Sigmoid colon (tissue), 7 donors: ENCODE data around the gene SMIM35. TPM values are rescaled to one million over a fixed set of nuclear protein-coding genes. Genes with fewer than 3 reads are reported as not detected.

Experiments used
- DNase-seq: peaks from one replicate; pipeline ENCODE4 v3.0.0-alpha.2; 2019
- H3K27ac ChIP-seq, 4 donors: fragments of 200-600 bp; sonication (generic); one replicate each; pipeline ENCODE4 v1.5.1; 2016 to 2019; ENCODE audit warnings: mild to moderate bottlenecking in 1 of 4
- H3K27me3 ChIP-seq, 3 donors: fragments of 200-600 bp; sonication (generic); one replicate each; pipeline ENCODE4 v1.5.1; 2019; ENCODE audit warnings: mild to moderate bottlenecking in 1 of 3
- H3K36me3 ChIP-seq, 4 donors: fragments of 200-600 bp; sonication (generic); one replicate each; pipeline ENCODE4 v1.5.1; 2016 to 2019
- H3K4me1 ChIP-seq, 4 donors: fragments of 200-600 bp; sonication (generic); one replicate each; pipeline ENCODE4 v1.5.1; 2017 to 2019
- H3K4me3 ChIP-seq, 4 donors: fragments of 200-600 bp; sonication (generic); one replicate each; pipeline ENCODE4 v1.5.1; 2017 to 2019; ENCODE audit warnings: mild to moderate bottlenecking in 2 of 4, moderate library complexity in 1 of 4
- H3K9me3 ChIP-seq, 4 donors: fragments of 200-600 bp in 3 of 4; sonication (generic) in 3 of 4; one replicate each; pipeline versions ENCODE4 v1.5.1 to v1.6.1; 2013 to 2019
- CTCF ChIP-seq, 4 experiments: fragments of 450-650 bp in 3 of 4; fragments of 200-600 bp in 1 of 4; IDR thresholded peaks; one replicate each; pipeline ENCODE4 v1.5.1; 2016 to 2019; ENCODE audit warnings: antibody characterized with exemption in 4 of 4, mild to moderate bottlenecking in 3 of 4, moderate library complexity in 2 of 4
- EP300 ChIP-seq, 4 donors: sonication (generic); formaldehyde crosslinking; IDR thresholded peaks; one replicate each; pipeline ENCODE4 v1.6.1; 2017; ENCODE audit warnings: antibody characterized with exemption in 4 of 4
- POLR2A ChIP-seq, 2 donors: fragments of 450-650 bp; IDR thresholded peaks; one replicate each; pipeline ENCODE4 v1.6.1; 2016; ENCODE audit warnings: antibody characterized with exemption in 2 of 2, mild to moderate bottlenecking in 2 of 2, moderate library complexity in 2 of 2
- POLR2AphosphoS5 ChIP-seq, 4 donors: sonication (generic); formaldehyde crosslinking; IDR thresholded peaks; one replicate each; pipeline ENCODE4 v1.6.1; 2017; ENCODE audit warnings: antibody characterized with exemption in 4 of 4
- WGBS, 2 donors: extraction: QIAGEN DNeasy Blood & Tissue Kit; methylation state at CpG; one replicate each; pipeline ENCODE4 v1.1.7; 2013; 5-methylcytosine and 5-hydroxymethylcytosine counted together
- intact Hi-C: fragments of 100-400 bp; cut with DNase I; formaldehyde crosslinking; loops from one replicate; pipeline ENCODE4 v1.15.1; 2023
- polyA plus RNA-seq, 3 donors: library from polyadenylated mRNA; stranded (reverse); fragments of 200-250 nt; gene quantifications; one replicate each; pipeline ENCODE4 v1.2.3, GENCODE V29; 2013
- total RNA-seq, 4 donors: library from RNA; depleted of rRNA; stranded (reverse); fragments of >200 nt; gene quantifications; one replicate each; pipeline ENCODE4 v1.1.0, GENCODE V29; 2016
- donor health status: healthy with polysubstance abuse.
- donor health status: Bipolar disorder and iron deficiency.
- donor health status: healthy.

SMIM35 gene
- total and polyA plus RNA-seq, 7 donors: 0.28 TPM; not detected in 6

GRCh38 chr11:118042141-118042540 is 44.6 kb downstream of the SMIM35 start:
- no peaks in the 10 kb centered on the region for H3K36me3 ChIP-seq
- H3K4me1 ChIP-seq: no peaks in the 10 kb centered on the region
- H3K4me3 ChIP-seq: no peak overlapping the region
- H3K27ac ChIP-seq: no peak overlapping the region
- H3K27me3 ChIP-seq: no peaks in the 10 kb centered on the region
- DNase-seq: no peak
- intact Hi-C loops: no loop called here
- H3K9me3 ChIP-seq: no peaks in the 10 kb centered on the region
- 62 to 70% methylated on average over 1 of the region's 1 CpG for WGBS, 2 donors
- TF ChIP-seq EP300 (IDR thresholded peaks at IDR 0.05) (no peak), CTCF (IDR thresholded peaks at IDR 0.05) (no peak), POLR2AphosphoS5 (IDR thresholded peaks at IDR 0.05) (no peak), POLR2A (IDR thresholded peaks at IDR 0.05) (no peak)

GRCh38 chr11:118033443-118033842 is 53.3 kb downstream of the SMIM35 start:
- DNase-seq: no peak

GRCh38 chr11:118028626-118029025 is 58.1 kb downstream of the SMIM35 start:
- WGBS, 2 donors: 73 to 77% methylated on average over 3 of the region's 3 CpGs
- Histone ChIP-seq H3K27ac (no peak overlapping the region), H3K36me3 (no peaks in the 10 kb centered on the region), H3K4me1 (no peaks in the 10 kb centered on the region), H3K27me3 (peaks cover 0 to 8% (median 0%) of the 10 kb centered on the region in 3 donors), H3K4me3 (no peak overlapping the region), H3K9me3 (no peaks in the 10 kb centered on the region)
- intact Hi-C loops: no loop called here
- TF ChIP-seq POLR2AphosphoS5 (IDR thresholded peaks at IDR 0.05): no peak
- no peak for TF ChIP-seq CTCF (IDR thresholded peaks at IDR 0.05)
- TF ChIP-seq POLR2A (IDR thresholded peaks at IDR 0.05): no peak
- TF ChIP-seq EP300 (IDR thresholded peaks at IDR 0.05): no peak
- no peak for DNase-seq

More at GRCh38 chr11:118033443-118033842, 53.3 kb downstream of the SMIM35 start:
- TF ChIP-seq EP300 (IDR thresholded peaks at IDR 0.05): no peak
- TF ChIP-seq CTCF (IDR thresholded peaks at IDR 0.05): no peak
- TF ChIP-seq POLR2A (IDR thresholded peaks at IDR 0.05): no peak
- TF ChIP-seq POLR2AphosphoS5 (IDR thresholded peaks at IDR 0.05): no peak
- H3K4me1 ChIP-seq: no peaks in the 10 kb centered on the region
- H3K9me3 ChIP-seq: no peaks in the 10 kb centered on the region
- no peak overlapping the region for H3K4me3 ChIP-seq
- H3K27ac ChIP-seq: no peak overlapping the region
- 84% methylated on average over 4 of the region's 4 CpGs for WGBS, 2 donors
- no peaks in the 10 kb centered on the region for H3K36me3 ChIP-seq
- H3K27me3 ChIP-seq: no peaks in the 10 kb centered on the region
- intact Hi-C loops: no loop called here

- no peak for DNase-seq
- TF ChIP-seq POLR2AphosphoS5 (IDR thresholded peaks at IDR 0.05) (no peak), EP300 (IDR thresholded peaks at IDR 0.05) (no peak), POLR2A (IDR thresholded peaks at IDR 0.05) (no peak), CTCF (IDR thresholded peaks at IDR 0.05) (no peak)
- peaks cover 0 to 8% (median 0%) of the 10 kb centered on the region in 3 donors for H3K27me3 ChIP-seq
- H3K36me3 ChIP-seq: no peaks in the 10 kb centered on the region
- intact Hi-C loops: no loop called here
- H3K9me3 ChIP-seq: no peaks in the 10 kb centered on the region
- H3K4me1 ChIP-seq: no peaks in the 10 kb centered on the region
- no peak overlapping the region for H3K4me3 ChIP-seq
- 92 to 93% methylated on average over 4 of the region's 4 CpGs for whole genome bisulfite sequencing, 2 donors
- no peak overlapping the region for H3K27ac ChIP-seq
Observed at GRCh38 chr11:118027694-118028093, 59.1 kb downstream of the SMIM35 start.

- intact Hi-C loops: no loop called here
- H3K27me3 ChIP-seq: peaks cover 0 to 5% (median 0%) of the 10 kb centered on the region in 3 donors
- DNase-seq: no peak
- 93 to 96% methylated on average over 1 of the region's 1 CpG for WGBS, 2 donors
- no peak overlapping the region for H3K27ac ChIP-seq
- H3K36me3 ChIP-seq: no peaks in the 10 kb centered on the region
- no peak overlapping the region for H3K4me3 ChIP-seq
- no peaks in the 10 kb centered on the region for H3K9me3 ChIP-seq
- TF ChIP-seq EP300 (IDR thresholded peaks at IDR 0.05): no peak
- no peaks in the 10 kb centered on the region for H3K4me1 ChIP-seq
Observed at GRCh38 chr11:118021146-118021545, 65.6 kb downstream of the SMIM35 start.
